HepG2 (cell line): Measurements from ENCODE around the gene NISCH. TPM values are rescaled to one million over a fixed set of nuclear protein-coding genes. Genes with fewer than 3 reads are reported as not detected.
A peak's percentile ranks its signal among the peaks of the same experiment; 100 is the strongest.

Experiments
- NCOA1 ChIP-seq: sonication (generic); formaldehyde crosslinking; IDR thresholded peaks from 2 replicates; pipeline ENCODE4 v1.9.0; 2021; ENCODE audit warnings: missing genetic modification reagents
- PRDM4 ChIP-seq: sonication (generic); formaldehyde crosslinking; IDR thresholded peaks from 2 replicates; pipeline ENCODE4 v1.9.0; 2021; ENCODE audit warnings: missing genetic modification reagents, borderline replicate concordance
- RNF219 ChIP-seq: sonication (generic); formaldehyde crosslinking; IDR thresholded peaks from 2 replicates; pipeline ENCODE4 v1.5.0; 2020; ENCODE audit warnings: mild to moderate bottlenecking, missing genetic modification reagents
- SALL2 ChIP-seq: sonication (generic); formaldehyde crosslinking; IDR thresholded peaks from 2 replicates; pipeline ENCODE4 v1.8.1; 2023; ENCODE audit warnings: mild to moderate bottlenecking, missing genetic modification reagents, inconsistent platforms
- SP1 ChIP-seq, 2 experiments: fragments of 450-650 bp in 1 of 2; sonication (generic) in 1 of 2; formaldehyde crosslinking in 1 of 2; IDR thresholded peaks; 2 replicates each; pipeline versions ENCODE4 v1.4.0 to v1.6.1; 2016 to 2020; ENCODE audit warnings: missing genetic modification reagents in 1 of 2
- SP2 ChIP-seq: sonication (generic); formaldehyde crosslinking; IDR thresholded peaks from 2 replicates; pipeline ENCODE4 v1.5.1; 2020; ENCODE audit warnings: mild to moderate bottlenecking, missing genetic modification reagents
- ZBTB44 ChIP-seq: sonication (generic); formaldehyde crosslinking; IDR thresholded peaks from 2 replicates; pipeline ENCODE4 v1.4.0; 2020; ENCODE audit warnings: missing genetic modification reagents
- ZNF354B ChIP-seq: sonication (generic); formaldehyde crosslinking; IDR thresholded peaks from 2 replicates; pipeline ENCODE4 v1.8.0; 2022; ENCODE audit warnings: mild to moderate bottlenecking, missing genetic modification reagents
- ZNF720 ChIP-seq: sonication (generic); formaldehyde crosslinking; IDR thresholded peaks from 2 replicates; pipeline ENCODE4 v1.4.0; 2020; ENCODE audit warnings: missing genetic modification reagents
- ZNF740 ChIP-seq: sonication (generic); formaldehyde crosslinking; IDR thresholded peaks from 2 replicates; pipeline ENCODE4 v1.4.0; 2020; ENCODE audit warnings: missing genetic modification reagents
- ZNF772 ChIP-seq: sonication (generic); formaldehyde crosslinking; IDR thresholded peaks from 2 replicates; pipeline ENCODE4 v1.5.0; 2020; ENCODE audit warnings: mild to moderate bottlenecking, missing genetic modification reagents
- ZNF839 ChIP-seq: sonication (generic); formaldehyde crosslinking; IDR thresholded peaks from 2 replicates; pipeline ENCODE4 v1.4.0; 2020; ENCODE audit warnings: missing genetic modification reagents, mild to moderate bottlenecking, borderline replicate concordance
- polyA plus RNA-seq, 8 experiments: library from polyadenylated mRNA; depleted of rRNA in 3 of 8; stranded (reverse) in 7 of 8; unstranded in 1 of 8; fragments of >200 nt; fragmentation: Illumina TruSeq in 4 of 8; extraction: Trizol in 4 of 8; gene quantifications; 2 replicates each; pipeline versions ENCODE4 v1.2.1 to v1.2.3, GENCODE V29; 2011 to 2016; ENCODE audit warnings: low read depth in 4 of 8, missing spikeins in 1 of 8, mixed read lengths in 1 of 8; ENCODE audit not compliant: insufficient read depth in 1 of 8
- total RNA-seq, 5 experiments: library from RNA; depleted of rRNA; stranded (reverse); fragments of >200 nt; fragmentation: Illumina TruSeq; extraction: Trizol; gene quantifications; 2 replicates each; pipeline ENCODE4 v1.2.3, GENCODE V29; 2016; ENCODE audit warnings: low read depth in 1 of 5

Gene NISCH
- total and polyA plus RNA-seq, 2 of the 13 experiments (the other 11 are each of a cell fraction or from before 2014, with no cell fraction given), result 27.0 to 47.6 TPM

- TF ChIP-seq ZBTB44 (CRISPR knock-in tag), result no peak
- TF ChIP-seq SALL2, result peak; percentile 80; the same call in 1 of the 2 replicates
- TF ChIP-seq SP1 (IDR thresholded peaks at IDR 0.05), result no peak
- peak; percentile 52 for TF ChIP-seq SP1 (CRISPR knock-in tag; IDR thresholded peaks at IDR 0.05)
- TF ChIP-seq ZNF720, result no peak
- peak; percentile 96 for TF ChIP-seq ZNF740 (CRISPR knock-in tag)
- no peak for TF ChIP-seq RNF219 (CRISPR knock-in tag)
- no peak for TF ChIP-seq ZNF839 (CRISPR knock-in tag)
- no peak for TF ChIP-seq SP2 (CRISPR knock-in tag)
- TF ChIP-seq ZNF354B (CRISPR knock-in tag), result no peak
- no peak for TF ChIP-seq ZNF772 (CRISPR knock-in tag)
- TF ChIP-seq PRDM4 (CRISPR knock-in tag), result no peak
- TF ChIP-seq NCOA1, result no peak
- TF ChIP-seq, all 625 proteins: peak for 225
Observed at GRCh38 chr3:52429779-52430415, 25.5 kb upstream of the NISCH start (continued).
